IMR-90 (cell line): ENCODE measurements around the gene ZNF341. TPM values are rescaled to one million over a fixed set of nuclear protein-coding genes. Genes with fewer than 3 reads are reported as not detected.

Experiments used
- ATAC-seq: fragments of 200-7000 bp; cut with Tn5 transposase; 2 replicates; pipeline ENCODE4 v1.9.1; 2020; ENCODE audit warnings: low read depth, mild to moderate bottlenecking, moderate library complexity
- BruUV-seq: library from RNA; stranded (reverse); fragments of 400-500 nt; replicated peaks from 2 replicates; lab custom pipeline; 2021; lab: Mats Ljungman, UMichigan
- CTCF ChIA-PET: fragments of 300-600 bp; formaldehyde crosslinking; extraction: SDS; loops from one replicate; lab custom pipeline; 2021; ENCODE audit warnings: antibody characterized with exemption; lab: Yijun Ruan, JAX
- POLR2A ChIA-PET: fragments of 300-600 bp; sonication (Branson Sonifier 250); formaldehyde crosslinking; loops from one replicate; lab custom pipeline; 2022; ENCODE audit warnings: antibody characterized with exemption; ENCODE audit not compliant: unreplicated experiment; lab: Charles Lee
- DNase-seq: peaks from one replicate; pipeline ENCODE4 v3.0.0; 2013
- H2AFZ ChIP-seq: replicated peaks from 2 replicates; pipeline ENCODE3; 2013; ENCODE audit warnings: low read length, mild to moderate bottlenecking; ENCODE audit not compliant: poor library complexity
- H2AK5ac ChIP-seq: 2 replicates; pipeline ENCODE4 v1.6.1; 2013; ENCODE audit warnings: low read depth, low read length, inconsistent platforms
- H2AK9ac ChIP-seq: replicated peaks from 2 replicates; pipeline ENCODE3; 2013; ENCODE audit warnings: mild to moderate bottlenecking, low read depth, low read length, moderate library complexity; ENCODE audit not compliant: poor library complexity
- H2BK120ac ChIP-seq: 2 replicates; pipeline ENCODE4 v1.6.1; 2013; ENCODE audit warnings: low read depth, low read length, inconsistent platforms
- H2BK15ac ChIP-seq: 3 replicates; pipeline ENCODE4 v1.6.1; 2013; ENCODE audit warnings: low read depth, low read length, inconsistent platforms
- H2BK20ac ChIP-seq: 2 replicates; pipeline ENCODE4 v1.6.1; 2013; ENCODE audit warnings: low read depth, mild to moderate bottlenecking, inconsistent platforms, low read length, moderate library complexity
- H2BK5ac ChIP-seq: 2 replicates; pipeline ENCODE4 v1.6.1; 2013; ENCODE audit warnings: mild to moderate bottlenecking, low read depth, low read length, inconsistent platforms; ENCODE audit not compliant: poor library complexity, severe bottlenecking
- H3K14ac ChIP-seq: replicated peaks from 2 replicates; pipeline ENCODE4 v1.6.1; 2013; ENCODE audit warnings: low read depth, low read length, inconsistent platforms
- H3K18ac ChIP-seq: 2 replicates; pipeline ENCODE4 v1.6.1; 2013; ENCODE audit warnings: low read depth, low read length, control low read depth
- H3K23ac ChIP-seq: 2 replicates; pipeline ENCODE4 v1.6.1; 2013; ENCODE audit warnings: low read depth, low read length, inconsistent platforms
- H3K27ac ChIP-seq: 2 replicates; pipeline ENCODE4 v1.5.1; 2013; ENCODE audit warnings: mild to moderate bottlenecking, control low read depth, low read length; ENCODE audit not compliant: insufficient read depth
- H3K27me3 ChIP-seq: 2 replicates; pipeline ENCODE4 v1.6.1; 2013; ENCODE audit warnings: low read length; ENCODE audit not compliant: control insufficient read depth, insufficient read depth
- H3K36me3 ChIP-seq: 2 replicates; pipeline ENCODE4 v1.6.1; 2013; ENCODE audit warnings: low read length, mixed read lengths; ENCODE audit not compliant: control insufficient read depth, insufficient read depth
- H3K4ac ChIP-seq: 2 replicates; pipeline ENCODE4 v1.6.1; 2013; ENCODE audit warnings: low read depth, low read length, inconsistent platforms
- H3K4me1 ChIP-seq: 2 replicates; pipeline ENCODE4 v1.6.1; 2013; ENCODE audit warnings: low read length, mixed read lengths; ENCODE audit not compliant: control insufficient read depth, insufficient read depth
- H3K4me2 ChIP-seq: 2 replicates; pipeline ENCODE4 v1.6.1; 2013; ENCODE audit warnings: low read depth, mild to moderate bottlenecking, control low read depth, low read length, moderate library complexity
- H3K4me3 ChIP-seq: 2 replicates; pipeline ENCODE4 v1.5.1; 2013; ENCODE audit warnings: low read depth, mild to moderate bottlenecking, control low read depth, low read length, moderate library complexity; ENCODE audit not compliant: insufficient read depth
- H3K56ac ChIP-seq: 2 replicates; pipeline ENCODE4 v1.6.1; 2013; ENCODE audit warnings: low read length, inconsistent platforms; ENCODE audit not compliant: insufficient read depth; ENCODE audit errors: extremely low read depth
- H3K79me1 ChIP-seq, 2 experiments: 2 replicates each; pipeline ENCODE4 v1.6.1; 2013; ENCODE audit warnings: low read length in 2 of 2, inconsistent platforms in 1 of 2, low read depth in 1 of 2
- H3K9ac ChIP-seq: 2 replicates; pipeline ENCODE4 v1.6.1; 2013; ENCODE audit warnings: low read depth, low read length, control low read depth
- H3K9me1 ChIP-seq: 2 replicates; pipeline ENCODE4 v1.6.1; 2013; ENCODE audit warnings: low read length, inconsistent platforms; ENCODE audit not compliant: insufficient read depth
- H3K9me3 ChIP-seq: 2 replicates; pipeline ENCODE4 v1.6.1; 2013; ENCODE audit warnings: low read length; ENCODE audit not compliant: control insufficient read depth, insufficient read depth
- H4K20me1 ChIP-seq: 2 replicates; pipeline ENCODE4 v1.6.1; 2013; ENCODE audit warnings: low read length, inconsistent platforms; ENCODE audit not compliant: insufficient read depth
- H4K5ac ChIP-seq: 2 replicates; pipeline ENCODE4 v1.6.1; 2013; ENCODE audit warnings: mild to moderate bottlenecking, low read depth, low read length, control low read depth
- H4K8ac ChIP-seq, 2 experiments: 2 replicates each; pipeline ENCODE4 v1.6.1; 2013; ENCODE audit warnings: low read depth in 2 of 2, low read length in 2 of 2, control low read depth in 1 of 2, inconsistent platforms in 1 of 2
- H4K91ac ChIP-seq: 2 replicates; pipeline ENCODE4 v1.6.1; 2013; ENCODE audit warnings: low read depth, low read length, inconsistent platforms; ENCODE audit not compliant: insufficient read depth
- BHLHE40 ChIP-seq: fragments of 150-350 bp; IDR thresholded peaks from 2 replicates; pipeline ENCODE4 v1.6.1; 2016; ENCODE audit warnings: mild to moderate bottlenecking, low read depth, low read length
- CEBPB ChIP-seq: IDR thresholded peaks from 2 replicates; pipeline ENCODE4 v1.6.1; 2012; ENCODE audit warnings: low read depth, low read length, improper control_type of control experiment
- CHD1 ChIP-seq: IDR thresholded peaks from 2 replicates; pipeline ENCODE4 v1.6.1; 2012; ENCODE audit warnings: low read depth, low read length, improper control_type of control experiment
- FOS ChIP-seq: fragments of 150-350 bp; IDR thresholded peaks from 2 replicates; pipeline ENCODE4 v1.6.1; 2016; ENCODE audit warnings: low read depth, low read length
- MAFK ChIP-seq: IDR thresholded peaks from 2 replicates; pipeline ENCODE4 v1.6.1; 2012; ENCODE audit warnings: low read depth, low read length, improper control_type of control experiment
- MAZ ChIP-seq: IDR thresholded peaks from 2 replicates; pipeline ENCODE4 v1.6.1; 2012; ENCODE audit warnings: low read depth, mild to moderate bottlenecking, low read length, improper control_type of control experiment, moderate library complexity, borderline replicate concordance
- MXI1 ChIP-seq: IDR thresholded peaks from 2 replicates; pipeline ENCODE4 v1.6.1; 2012; ENCODE audit warnings: low read depth, mild to moderate bottlenecking, low read length, moderate library complexity, borderline replicate concordance
- POLR2A ChIP-seq: IDR thresholded peaks from 2 replicates; pipeline ENCODE4 v1.6.1; 2012; ENCODE audit warnings: mild to moderate bottlenecking, low read depth, low read length
- RAD21 ChIP-seq: IDR thresholded peaks from 2 replicates; pipeline ENCODE4 v1.6.1; 2012; ENCODE audit warnings: low read length, improper control_type of control experiment
- RCOR1 ChIP-seq: IDR thresholded peaks from 2 replicates; pipeline ENCODE4 v1.6.1; 2012; ENCODE audit warnings: mild to moderate bottlenecking, low read length, improper control_type of control experiment; ENCODE audit not compliant: insufficient replicate concordance
- RFX5 ChIP-seq: IDR thresholded peaks from 2 replicates; pipeline ENCODE4 v1.8.0; 2012; ENCODE audit warnings: low read depth, mild to moderate bottlenecking, low read length, moderate library complexity
- SMC3 ChIP-seq: fragments of 150-350 bp; IDR thresholded peaks from 2 replicates; pipeline ENCODE4 v1.6.1; 2016; ENCODE audit warnings: low read depth, mild to moderate bottlenecking, antibody characterized with exemption, low read length, moderate library complexity
- WGBS, 2 experiments: methylation state at CpG; one replicate each; pipeline versions ENCODE4 v1.1.5 to v1.1.7; 2013; ENCODE audit warnings: missing lambda C conversion rate in 2 of 2; ENCODE audit not compliant: insufficient read length in 1 of 2; ENCODE audit errors: extremely low coverage in 2 of 2; 5-methylcytosine and 5-hydroxymethylcytosine counted together
- dilution Hi-C: fragments of 300-500 bp; cut with HindIII; formaldehyde crosslinking; loops from one replicate; pipeline ENCODE4 v1.14.3; 2018; ENCODE audit warnings: low sequenced_read_pairs; ENCODE audit not compliant: unreplicated experiment
- in situ Hi-C: fragments of 300-500 bp; cut with MboI; formaldehyde crosslinking; loops from 3 replicates; pipeline ENCODE4 v1.14.3; 2019; ENCODE audit warnings: low sequenced_read_pairs, inconsistent platforms, mixed read lengths
- intact Hi-C: fragments of 100-400 bp; cut with micrococcal nuclease; formaldehyde crosslinking; loops from 2 replicates; pipeline ENCODE4 v1.10.0; 2022
- polyA plus RNA-seq, 3 experiments: library from polyadenylated mRNA; depleted of rRNA; stranded (reverse); fragments of >200 nt; gene quantifications; 2 replicates each; pipeline ENCODE4 v1.2.3, GENCODE V29; 2012; ENCODE audit warnings: low replicate concordance in 1 of 3
- total RNA-seq: library from RNA; depleted of rRNA; stranded (reverse); fragments of >200 nt; gene quantifications from 2 replicates; pipeline ENCODE4 v1.2.3, GENCODE V29; 2012
- TF ChIP-seq, protein P1 (sequence below): conservative IDR thresholded peaks from 2 replicates; pipeline ENCODE4 v1.5.1; 2012; ENCODE audit warnings: mild to moderate bottlenecking, low read depth, low read length, improper control_type of control experiment
- TF ChIP-seq, protein P2 (sequence below): fragments of 150-350 bp; IDR thresholded peaks from 2 replicates; pipeline ENCODE4 v1.6.1; 2017; ENCODE audit warnings: mild to moderate bottlenecking, antibody characterized with exemption, low read length, low read depth

ZNF341 gene
- total and polyA plus RNA-seq, 2 of the 4 experiments (the other 2 are of a cell fraction): 1.1 to 3.4 TPM

DNA sequence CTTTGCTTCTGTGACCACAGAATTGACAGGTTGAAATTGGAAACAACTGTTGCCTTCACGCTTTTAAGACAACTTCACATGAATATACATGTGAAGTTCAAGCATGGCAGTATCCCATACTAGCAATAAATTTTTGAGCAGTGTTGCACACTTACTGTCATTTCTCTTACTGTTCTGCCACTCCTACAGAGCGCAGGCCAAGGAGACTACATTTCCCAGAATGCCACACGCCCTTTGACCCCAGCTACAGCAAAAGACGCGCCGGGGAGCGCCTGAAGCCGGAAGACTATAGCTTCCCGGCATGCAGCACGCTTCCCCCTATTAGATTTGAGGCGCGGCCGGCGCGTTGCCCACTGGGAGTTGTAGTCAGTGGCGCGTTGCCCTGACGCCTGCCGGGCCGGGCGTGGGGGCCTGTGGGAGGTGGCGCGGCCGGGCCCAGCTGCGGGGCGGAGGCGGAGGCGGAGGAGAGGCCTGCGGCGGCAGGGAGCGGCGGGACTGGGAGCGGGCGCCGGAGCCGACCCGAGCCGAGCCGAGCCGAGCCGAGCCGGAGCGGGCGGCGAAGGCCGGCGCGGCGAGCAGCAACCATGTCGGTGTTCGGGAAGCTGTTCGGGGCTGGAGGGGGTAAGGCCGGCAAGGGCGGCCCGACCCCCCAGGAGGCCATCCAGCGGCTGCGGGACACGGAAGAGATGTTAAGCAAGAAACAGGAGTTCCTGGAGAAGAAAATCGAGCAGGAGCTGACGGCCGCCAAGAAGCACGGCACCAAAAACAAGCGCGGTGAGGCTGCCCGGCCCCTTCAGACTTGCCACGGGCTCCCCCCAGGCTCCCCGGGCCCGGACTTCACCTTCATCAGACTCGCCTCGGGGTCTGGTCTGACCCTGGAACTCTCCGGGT, 79.3 kb downstream of the ZNF341 start, which contains the start of gene CHMP4B:
Gene CHMP4B, plus strand, starts transcription at position 464 of the 891 bp plus-strand sequence. Its CDS starts 121 bp downstream, at position 585.
- in situ Hi-C loops: no loop called here
- no TSS peak for BruUV-seq
- intact Hi-C loops: loop anchor here (5.0 to 10.0 kb wide), 2 partner anchors 79 to 146 kb away; partner anchors contain the start of genes ACTL10, C20orf144 and ZNF341
- no peak for TF ChIP-seq RAD21
- TF ChIP-seq MXI1: peak; percentile 82; the same call in 1 of the 2 replicates
- TF ChIP-seq CEBPB: no peak
- TF ChIP-seq, protein P1, sequence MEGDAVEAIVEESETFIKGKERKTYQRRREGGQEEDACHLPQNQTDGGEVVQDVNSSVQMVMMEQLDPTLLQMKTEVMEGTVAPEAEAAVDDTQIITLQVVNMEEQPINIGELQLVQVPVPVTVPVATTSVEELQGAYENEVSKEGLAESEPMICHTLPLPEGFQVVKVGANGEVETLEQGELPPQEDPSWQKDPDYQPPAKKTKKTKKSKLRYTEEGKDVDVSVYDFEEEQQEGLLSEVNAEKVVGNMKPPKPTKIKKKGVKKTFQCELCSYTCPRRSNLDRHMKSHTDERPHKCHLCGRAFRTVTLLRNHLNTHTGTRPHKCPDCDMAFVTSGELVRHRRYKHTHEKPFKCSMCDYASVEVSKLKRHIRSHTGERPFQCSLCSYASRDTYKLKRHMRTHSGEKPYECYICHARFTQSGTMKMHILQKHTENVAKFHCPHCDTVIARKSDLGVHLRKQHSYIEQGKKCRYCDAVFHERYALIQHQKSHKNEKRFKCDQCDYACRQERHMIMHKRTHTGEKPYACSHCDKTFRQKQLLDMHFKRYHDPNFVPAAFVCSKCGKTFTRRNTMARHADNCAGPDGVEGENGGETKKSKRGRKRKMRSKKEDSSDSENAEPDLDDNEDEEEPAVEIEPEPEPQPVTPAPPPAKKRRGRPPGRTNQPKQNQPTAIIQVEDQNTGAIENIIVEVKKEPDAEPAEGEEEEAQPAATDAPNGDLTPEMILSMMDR: no peak
- TF ChIP-seq FOS: 0 out of 2 replicates have a peak, but pooled peaks have one; percentile 19
- TF ChIP-seq RFX5: no peak
- TF ChIP-seq BHLHE40: peak; percentile 32; the same call in 1 of the 2 replicates
- TF ChIP-seq MAZ: peak; percentile 97
- no peak for TF ChIP-seq MAFK
- TF ChIP-seq, protein P2, sequence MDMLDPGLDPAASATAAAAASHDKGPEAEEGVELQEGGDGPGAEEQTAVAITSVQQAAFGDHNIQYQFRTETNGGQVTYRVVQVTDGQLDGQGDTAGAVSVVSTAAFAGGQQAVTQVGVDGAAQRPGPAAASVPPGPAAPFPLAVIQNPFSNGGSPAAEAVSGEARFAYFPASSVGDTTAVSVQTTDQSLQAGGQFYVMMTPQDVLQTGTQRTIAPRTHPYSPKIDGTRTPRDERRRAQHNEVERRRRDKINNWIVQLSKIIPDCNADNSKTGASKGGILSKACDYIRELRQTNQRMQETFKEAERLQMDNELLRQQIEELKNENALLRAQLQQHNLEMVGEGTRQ: peak; percentile 42; the same call in 1 of the 2 replicates
- no peak for TF ChIP-seq RCOR1
- 0 out of 2 replicates have a peak, but pooled peaks have one; percentile 32 for TF ChIP-seq CHD1
- TF ChIP-seq SMC3: no peak
- TF ChIP-seq POLR2A: peak; percentile 89

More for the DNA sequence above, 79.3 kb downstream of the ZNF341 start, which contains the start of gene CHMP4B:
- Histone ChIP-seq H3K27ac (peak within 1 kb of the TSS; percentile 98), H3K36me3 (peaks cover 3% of the 10 kb centered on the region), H4K8ac (peak within 1 kb of the TSS; percentile 53 to 89), H2BK15ac (peak within 1 kb of the TSS; percentile 72; the same call in 2 of the 3 replicates), H3K23ac (peak within 1 kb of the TSS; percentile 88), H4K5ac (peak within 1 kb of the TSS; percentile 95), H4K20me1 (peaks cover 43% of the 10 kb centered on the region), H2AK5ac (peak within 1 kb of the TSS; percentile 78), H2BK120ac (peak within 1 kb of the TSS; percentile 78), H3K56ac (peak within 1 kb of the TSS; percentile 57), H3K9me3 (no peaks in the 10 kb centered on the region), H3K4me3 (peak within 1 kb of the TSS; percentile 90), H3K27me3 (no peaks in the 10 kb centered on the region), H3K79me1 (peaks cover 15 to 44% of the 10 kb centered on the region in 2 experiments), H3K4me2 (peak within 1 kb of the TSS; percentile 98), H4K91ac (peak within 1 kb of the TSS; percentile 89), H3K4ac (peak within 1 kb of the TSS; percentile 93), H3K18ac (peak within 1 kb of the TSS; percentile 89), H3K4me1 (peaks cover 7% of the 10 kb centered on the region), H2BK20ac (0 out of 2 replicates have a peak within 1 kb of the TSS, but pooled peaks have one; percentile 8), H3K14ac (peak within 1 kb of the TSS; percentile 92), H2AK9ac (peak within 1 kb of the TSS; percentile 95), H3K9me1 (peaks cover 26% of the 10 kb centered on the region), H2BK5ac (peak within 1 kb of the TSS; percentile 53), H2AFZ (peak within 1 kb of the TSS; percentile 84), H3K9ac (peak within 1 kb of the TSS; percentile 99)
- 1% methylated on average over 29 of the region's 71 CpGs; no CpG with 5 or more reads in 1 of the 2 experiments for WGBS, 2 experiments
- ATAC-seq (peak; percentile 97), DNase-seq (peak; percentile 98)
- ChIA-PET POLR2A (interaction anchor here (1.0 kb wide), 1 partner anchor 10 kb away, joined by 3 read pairs; no protein-coding TSS in a partner anchor), CTCF (interaction anchor here (0.8 to 1.3 kb wide), 2 partner anchors 19 to 79 kb away, joined by 3 to 7 read pairs; no protein-coding TSS in a partner anchor)
- dilution Hi-C loops: no loop called here
